Keratinocyte (primary cell): Measurements from ENCODE around the gene PSMB2. TPM values are rescaled to one million over a fixed set of nuclear protein-coding genes. Genes with fewer than 3 reads are reported as not detected.

Experiments used
- DNase-seq: peaks from one replicate; pipeline ENCODE4 v3.0.0-alpha.2; 2011; ENCODE audit warnings: low read depth, missing footprints, low spot score
- FAIRE-seq: peaks from 2 replicates; lab custom pipeline; 2011; peaks lifted over from hg19 to GRCh38; lab: Jason Lieb, UNC
- H2AFZ ChIP-seq: 2 replicates; pipeline ENCODE4 v1.6.0; 2012; ENCODE audit warnings: low read length, control low read depth, inconsistent platforms; ENCODE audit not compliant: control insufficient read depth
- H3K27ac ChIP-seq: 2 replicates; pipeline ENCODE4 v1.5.1; 2011; ENCODE audit warnings: low read length; ENCODE audit not compliant: control insufficient read depth, insufficient read depth
- H3K27me3 ChIP-seq: 3 replicates; pipeline ENCODE4 v1.6.0; 2011; ENCODE audit warnings: low read length; ENCODE audit not compliant: control insufficient read depth, insufficient read depth; ENCODE audit errors: extremely low read depth
- H3K36me3 ChIP-seq, 2 experiments: 2 replicates in 1 of 2; 3 replicates in 1 of 2; pipeline ENCODE4 v1.5.1; 2011; ENCODE audit warnings: low read length in 2 of 2, mild to moderate bottlenecking in 1 of 2; ENCODE audit not compliant: control insufficient read depth in 2 of 2, insufficient read depth in 2 of 2; ENCODE audit errors: extremely low read depth in 1 of 2
- H3K4me1 ChIP-seq: 3 replicates; pipeline ENCODE4 v1.5.1; 2011; ENCODE audit warnings: low read length; ENCODE audit not compliant: control insufficient read depth, insufficient read depth; ENCODE audit errors: extremely low read depth
- H3K4me2 ChIP-seq: 3 replicates; pipeline ENCODE4 v1.6.0; 2011; ENCODE audit warnings: low read depth, low read length; ENCODE audit not compliant: control insufficient read depth, insufficient read depth; ENCODE audit errors: extremely low read depth
- H3K4me3 ChIP-seq, 3 experiments: fragments of 200-600 bp in 1 of 3; sonication (generic) in 1 of 3; 2 replicates in 2 of 3; 3 replicates in 1 of 3; pipeline ENCODE4 v1.5.1; 2011 to 2016; ENCODE audit warnings: low read length in 3 of 3, mild to moderate bottlenecking in 3 of 3, control low read depth in 2 of 3, inconsistent platforms in 1 of 3, low read depth in 1 of 3, mixed read lengths in 1 of 3, mixed run types in 1 of 3, moderate library complexity in 1 of 3; ENCODE audit not compliant: control insufficient read depth in 2 of 3, insufficient read depth in 2 of 3; ENCODE audit errors: extremely low read depth in 1 of 3
- H3K79me2 ChIP-seq: 2 replicates; pipeline ENCODE4 v1.6.0; 2012; ENCODE audit warnings: low read length; ENCODE audit not compliant: control insufficient read depth, insufficient read depth
- H3K9ac ChIP-seq: 3 replicates; pipeline ENCODE4 v1.6.0; 2011; ENCODE audit warnings: low read length; ENCODE audit not compliant: control insufficient read depth, insufficient read depth; ENCODE audit errors: extremely low read depth
- H3K9me1 ChIP-seq: 3 replicates; pipeline ENCODE4 v1.6.0; 2011; ENCODE audit warnings: low read length; ENCODE audit not compliant: control insufficient read depth, insufficient read depth; ENCODE audit errors: extremely low read depth
- H3K9me3 ChIP-seq: 2 replicates; pipeline ENCODE4 v1.5.1; 2012; ENCODE audit warnings: low read depth, low read length; ENCODE audit not compliant: control insufficient read depth
- H4K20me1 ChIP-seq: 3 replicates; pipeline ENCODE4 v1.6.0; 2011; ENCODE audit warnings: low read length; ENCODE audit not compliant: control insufficient read depth, insufficient read depth; ENCODE audit errors: extremely low read depth
- EZH2 ChIP-seq: IDR thresholded peaks from one replicate; pipeline ENCODE4 v1.6.1; 2012; ENCODE audit warnings: inconsistent platforms, mild to moderate bottlenecking, low read length, moderate library complexity
- dilution Hi-C: fragments of 300-500 bp; cut with MboI; formaldehyde crosslinking; loops from one replicate; pipeline ENCODE4 v1.7.0; 2020; ENCODE audit warnings: low sequenced_read_pairs; ENCODE audit not compliant: extremely low pct_ligation_motif_present
- polyA plus RNA-seq, 5 experiments: library from polyadenylated mRNA; depleted of rRNA in 3 of 5; stranded (reverse) in 3 of 5; stranded (forward) in 1 of 5; unstranded in 1 of 5; fragments of >200 nt; gene quantifications; 1 replicate in 1 of 5; 2 replicates in 3 of 5; 3 replicates in 1 of 5; pipeline versions ENCODE4 v1.2.1 to v1.2.3, GENCODE V29; 2011 to 2012; ENCODE audit warnings: missing spikeins in 2 of 5, low read depth in 1 of 5, low replicate concordance in 1 of 5
- TF ChIP-seq, protein P1 (sequence below), 3 experiments: IDR thresholded peaks in 1 of 3; conservative IDR thresholded peaks in 1 of 3; optimal IDR thresholded peaks in 1 of 3; 2 replicates in 2 of 3; 3 replicates in 1 of 3; pipeline versions ENCODE3 to v1.5.1; 2011; ENCODE audit warnings: low read length in 3 of 3, mild to moderate bottlenecking in 3 of 3, moderate library complexity in 2 of 3, control low read depth in 1 of 3, inconsistent platforms in 1 of 3; ENCODE audit not compliant: insufficient read depth in 2 of 3; ENCODE audit errors: extremely low read depth in 1 of 3

Gene PSMB2
- polyA plus RNA-seq, 1 donor (not counting 4 experiments of a cell fraction or from before 2014, with no cell fraction given) = 108 TPM

DNA sequence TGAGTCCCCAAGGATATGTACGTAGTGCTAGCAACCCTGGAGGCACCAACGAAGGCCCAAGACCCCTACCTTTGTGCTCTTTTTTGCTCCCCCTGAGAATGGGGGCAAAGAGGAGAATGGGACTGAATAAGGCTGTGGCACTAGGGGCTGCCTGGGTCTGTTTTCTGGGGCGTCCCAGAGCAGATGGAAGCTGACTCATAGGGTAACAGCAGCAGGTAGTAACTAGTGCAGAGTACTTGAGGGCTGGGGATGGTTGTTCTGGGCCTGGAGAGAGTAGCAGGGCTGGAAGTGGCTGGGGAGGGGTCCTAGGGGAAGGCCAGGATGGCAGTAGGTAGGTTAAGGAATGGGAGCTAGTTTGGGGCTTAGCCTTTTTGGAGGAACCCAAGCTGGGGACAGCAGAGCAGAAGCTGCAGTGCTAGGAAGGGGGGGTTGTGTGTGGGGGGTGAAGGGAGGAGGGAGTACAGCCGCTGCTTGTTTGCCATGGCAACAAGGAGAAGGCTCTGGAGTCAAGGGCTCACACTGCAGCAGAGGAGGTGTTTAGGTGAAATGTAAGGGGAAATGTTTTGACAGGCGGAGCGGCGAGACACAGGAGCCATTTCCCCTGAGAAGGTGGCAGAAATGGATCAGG lies 81.9 kb downstream of the PSMB2 start:
- FAIRE-seq (no peak), DNase-seq (no peak)
- Histone ChIP-seq H3K9me3 (no peaks in the 10 kb centered on the region), H3K27me3 (no peaks in the 10 kb centered on the region), H3K4me1 (peaks cover 57% of the 10 kb centered on the region), H2AFZ (no peak overlapping the region), H3K79me2 (peaks cover 6% of the 10 kb centered on the region), H3K27ac (no peak overlapping the region), H3K9ac (no peak overlapping the region), H3K9me1 (no peaks in the 10 kb centered on the region), H4K20me1 (peaks cover 16% of the 10 kb centered on the region), H3K4me3 (no peak overlapping the region), H3K4me2 (peak overlapping the region; percentile 11), H3K36me3 (peaks cover 10 to 17% of the 10 kb centered on the region in 2 experiments)
- dilution Hi-C loops = no loop called here
- TF ChIP-seq, protein P1, sequence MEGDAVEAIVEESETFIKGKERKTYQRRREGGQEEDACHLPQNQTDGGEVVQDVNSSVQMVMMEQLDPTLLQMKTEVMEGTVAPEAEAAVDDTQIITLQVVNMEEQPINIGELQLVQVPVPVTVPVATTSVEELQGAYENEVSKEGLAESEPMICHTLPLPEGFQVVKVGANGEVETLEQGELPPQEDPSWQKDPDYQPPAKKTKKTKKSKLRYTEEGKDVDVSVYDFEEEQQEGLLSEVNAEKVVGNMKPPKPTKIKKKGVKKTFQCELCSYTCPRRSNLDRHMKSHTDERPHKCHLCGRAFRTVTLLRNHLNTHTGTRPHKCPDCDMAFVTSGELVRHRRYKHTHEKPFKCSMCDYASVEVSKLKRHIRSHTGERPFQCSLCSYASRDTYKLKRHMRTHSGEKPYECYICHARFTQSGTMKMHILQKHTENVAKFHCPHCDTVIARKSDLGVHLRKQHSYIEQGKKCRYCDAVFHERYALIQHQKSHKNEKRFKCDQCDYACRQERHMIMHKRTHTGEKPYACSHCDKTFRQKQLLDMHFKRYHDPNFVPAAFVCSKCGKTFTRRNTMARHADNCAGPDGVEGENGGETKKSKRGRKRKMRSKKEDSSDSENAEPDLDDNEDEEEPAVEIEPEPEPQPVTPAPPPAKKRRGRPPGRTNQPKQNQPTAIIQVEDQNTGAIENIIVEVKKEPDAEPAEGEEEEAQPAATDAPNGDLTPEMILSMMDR (optimal IDR thresholded peaks at IDR 0.05 in 1 of 3, IDR thresholded peaks at IDR 0.05 in 1 of 3, conservative IDR thresholded peaks at IDR 0.05 in 1 of 3; ENCODE audit: extremely low read depth in 1 of 3, insufficient read depth in 2 of 3, low read length in 3 of 3) = no peak
- TF ChIP-seq EZH2 = no peak

GRCh38 chr1:35558374-35559316 lies 82.7 kb downstream of the PSMB2 start:
- Histone ChIP-seq H3K9me3 (no peaks in the 10 kb centered on the region), H3K4me1 (peaks cover 54% of the 10 kb centered on the region), H3K27me3 (no peaks in the 10 kb centered on the region), H3K9me1 (peaks cover 2% of the 10 kb centered on the region), H3K4me3 (peak overlapping the region; percentile 81 to 90 (median 87)), H4K20me1 (peaks cover 11% of the 10 kb centered on the region), H3K4me2 (peak overlapping the region; percentile 97), H3K27ac (no peak overlapping the region), H3K9ac (peak overlapping the region; percentile 88), H3K79me2 (peaks cover 6% of the 10 kb centered on the region), H3K36me3 (peaks cover 10 to 19% of the 10 kb centered on the region in 2 experiments), H2AFZ (no peak overlapping the region)
- TF ChIP-seq, protein P1 (optimal IDR thresholded peaks at IDR 0.05 in 1 of 3, IDR thresholded peaks at IDR 0.05 in 1 of 3, conservative IDR thresholded peaks at IDR 0.05 in 1 of 3; ENCODE audit: extremely low read depth in 1 of 3, insufficient read depth in 2 of 3, low read length in 3 of 3) = peak in 1 of 3 experiments; percentile 10
- TF ChIP-seq EZH2 = no peak
- DNase-seq (no peak), FAIRE-seq (no peak)
- dilution Hi-C loops = no loop called here
